Breast epithelium (tissue), 4 donors: ENCODE measurements around the gene MINDY4B. TPM values are rescaled to one million over a fixed set of nuclear protein-coding genes. Genes with fewer than 3 reads are reported as not detected.

Experiments
- DNase-seq, 2 donors: peaks; one replicate each; pipeline ENCODE4 v3.0.0-alpha.2; 2019; ENCODE audit warnings: low spot score in 2 of 2
- H3K27ac ChIP-seq, 2 donors: fragments of 200-600 bp; sonication (generic) in 1 of 2; one replicate each; pipeline ENCODE4 v1.5.1; 2016 to 2019; ENCODE audit warnings: mild to moderate bottlenecking in 1 of 2
- H3K27me3 ChIP-seq, 2 donors: fragments of 200-600 bp; sonication (generic) in 1 of 2; one replicate each; pipeline versions ENCODE4 v1.5.1 to v1.6.0; 2017 to 2019; ENCODE audit warnings: control low read depth in 1 of 2, mild to moderate bottlenecking in 1 of 2
- H3K36me3 ChIP-seq: fragments of 200-600 bp; one replicate; pipeline ENCODE4 v1.5.1; 2019
- H3K4me1 ChIP-seq, 2 donors: fragments of 200-600 bp; sonication (generic); one replicate each; pipeline ENCODE4 v1.5.1; 2016 to 2019; ENCODE audit warnings: control low read depth in 1 of 2
- H3K4me3 ChIP-seq, 3 donors: fragments of 200-600 bp; sonication (generic); 1 replicate in 2 of 3; 2 replicates in 1 of 3; pipeline ENCODE4 v1.5.1; 2016 to 2019; ENCODE audit warnings: mild to moderate bottlenecking in 3 of 3, moderate library complexity in 2 of 3
- H3K9me3 ChIP-seq, 2 donors: fragments of 200-600 bp; sonication (generic) in 1 of 2; one replicate each; pipeline ENCODE4 v1.5.1; 2016 to 2019; ENCODE audit warnings: control low read depth in 1 of 2
- CTCF ChIP-seq, 3 donors: fragments of 450-650 bp; IDR thresholded peaks; one replicate each; pipeline ENCODE4 v1.5.1; 2016 to 2017; ENCODE audit warnings: antibody characterized with exemption in 3 of 3, mild to moderate bottlenecking in 3 of 3, moderate library complexity in 3 of 3
- POLR2A ChIP-seq: fragments of 450-650 bp; IDR thresholded peaks from one replicate; pipeline ENCODE4 v1.6.1; 2016; ENCODE audit warnings: antibody characterized with exemption, mild to moderate bottlenecking, moderate library complexity
- POLR2AphosphoS5 ChIP-seq, 3 donors: sonication (generic); formaldehyde crosslinking; IDR thresholded peaks; one replicate each; pipeline ENCODE4 v1.6.1; 2017; ENCODE audit warnings: antibody characterized with exemption in 3 of 3
- intact Hi-C: fragments of 100-400 bp; cut with DNase I; formaldehyde crosslinking; loops from one replicate; pipeline ENCODE4 v1.15.1; 2023; ENCODE audit warnings: low total_unique reads
- total RNA-seq, 3 donors: library from RNA; depleted of rRNA; stranded (reverse); fragments of >200 nt; gene quantifications; one replicate each; pipeline ENCODE4 v1.1.0, GENCODE V29; 2016

MINDY4B gene
- total RNA-seq, 3 donors from 2014 or later = not detected

- TF ChIP-seq POLR2AphosphoS5 (IDR thresholded peaks at IDR 0.05) = no peak
- no peak for TF ChIP-seq CTCF (IDR thresholded peaks at IDR 0.05)
- no peak for TF ChIP-seq POLR2A
- Histone ChIP-seq H3K4me1 (no peaks in the 10 kb centered on the region), H3K36me3 (no peaks in the 10 kb centered on the region), H3K27ac (no peak overlapping the region), H3K4me3 (no peak overlapping the region), H3K9me3 (no peaks in the 10 kb centered on the region), H3K27me3 (no peaks in the 10 kb centered on the region)
- no peak for DNase-seq
- intact Hi-C loops = no loop called here
Measured at GRCh38 chr3:150878290-150878689, 26.9 kb downstream of the MINDY4B start.

GRCh38 chr3:150877303-150877702 lies 27.9 kb downstream of the MINDY4B start:
- TF ChIP-seq CTCF (IDR thresholded peaks at IDR 0.05) (no peak), POLR2AphosphoS5 (IDR thresholded peaks at IDR 0.05) (no peak), POLR2A (no peak)
- Histone ChIP-seq H3K27ac (no peak overlapping the region), H3K4me3 (no peak overlapping the region), H3K9me3 (no peaks in the 10 kb centered on the region), H3K36me3 (no peaks in the 10 kb centered on the region), H3K27me3 (no peaks in the 10 kb centered on the region), H3K4me1 (no peaks in the 10 kb centered on the region)
- intact Hi-C loops = no loop called here
- no peak for DNase-seq

GRCh38 chr3:150876611-150877265 lies 28.5 kb downstream of the MINDY4B start:
- no peaks in the 10 kb centered on the region for H3K9me3 ChIP-seq
- H3K27ac ChIP-seq = no peak overlapping the region
- TF ChIP-seq POLR2AphosphoS5 (IDR thresholded peaks at IDR 0.05) (no peak), POLR2A (no peak), CTCF (IDR thresholded peaks at IDR 0.05) (no peak)
- no peak overlapping the region for H3K4me3 ChIP-seq
- DNase-seq = no peak
- H3K4me1 ChIP-seq = no peaks in the 10 kb centered on the region
- no peaks in the 10 kb centered on the region for H3K36me3 ChIP-seq
- intact Hi-C loops = no loop called here
- H3K27me3 ChIP-seq = no peaks in the 10 kb centered on the region

- H3K9me3 ChIP-seq = no peaks in the 10 kb centered on the region
- no peaks in the 10 kb centered on the region for H3K36me3 ChIP-seq
- intact Hi-C loops = no loop called here
- no peak for TF ChIP-seq CTCF (IDR thresholded peaks at IDR 0.05)
- no peak for TF ChIP-seq POLR2A
- no peak for TF ChIP-seq POLR2AphosphoS5 (IDR thresholded peaks at IDR 0.05)
- no peaks in the 10 kb centered on the region for H3K27me3 ChIP-seq
- DNase-seq = no peak
- H3K4me1 ChIP-seq = no peaks in the 10 kb centered on the region
- no peak overlapping the region for H3K4me3 ChIP-seq
- no peak overlapping the region for H3K27ac ChIP-seq
Measured at GRCh38 chr3:150875548-150875947, 29.7 kb downstream of the MINDY4B start.

- no peak overlapping the region for H3K27ac ChIP-seq
- no peaks in the 10 kb centered on the region for H3K27me3 ChIP-seq
- H3K4me1 ChIP-seq = no peaks in the 10 kb centered on the region
- no peaks in the 10 kb centered on the region for H3K36me3 ChIP-seq
- no peak for DNase-seq
- TF ChIP-seq POLR2A (no peak), CTCF (IDR thresholded peaks at IDR 0.05) (no peak)
- H3K9me3 ChIP-seq = no peaks in the 10 kb centered on the region
- intact Hi-C loops = no loop called here
- H3K4me3 ChIP-seq = no peak overlapping the region
Measured at GRCh38 chr3:150874666-150875219, 30.5 kb downstream of the MINDY4B start.
